Lower leg skin (tissue), 4 donors: ENCODE measurements around the gene WNT2. TPM values are rescaled to one million over a fixed set of nuclear protein-coding genes. Genes with fewer than 3 reads are reported as not detected.
A peak's percentile ranks its signal among the peaks of the same experiment; 100 is the strongest.

ENCODE experiments used
- DNase-seq, 2 donors: peaks; one replicate each; pipeline ENCODE4 v3.0.0-alpha.2; 2019; ENCODE audit warnings: low spot score in 2 of 2
- H3K4me3 ChIP-seq: fragments of 200-600 bp; sonication (generic); 2 replicates; pipeline ENCODE4 v1.5.1; 2017; ENCODE audit warnings: mild to moderate bottlenecking, low read depth; ENCODE audit not compliant: poor library complexity, severe bottlenecking
- POLR2A ChIP-seq, 2 donors: fragments of 450-650 bp; IDR thresholded peaks; one replicate each; pipeline ENCODE4 v1.6.1; 2016 to 2017; ENCODE audit warnings: antibody characterized with exemption in 2 of 2, mild to moderate bottlenecking in 1 of 2, moderate library complexity in 1 of 2
- WGBS, 2 donors: methylation state at CpG; one replicate each; pipeline ENCODE4 v1.1.5; 2018; 5-methylcytosine and 5-hydroxymethylcytosine counted together
- intact Hi-C: fragments of 100-400 bp; cut with DNase I; formaldehyde crosslinking; loops from one replicate; pipeline ENCODE4 v1.15.0; 2023; ENCODE audit warnings: low total_unique reads
- total RNA-seq, 4 donors: library from RNA; depleted of rRNA; stranded (reverse); fragments of >200 nt; gene quantifications; one replicate each; pipeline ENCODE4 v1.1.0, GENCODE V29; 2016
- TF ChIP-seq, protein P1 (sequence below), 3 donors: fragments of 450-650 bp; IDR thresholded peaks; one replicate each; pipeline ENCODE4 v1.5.1; 2016; ENCODE audit warnings: antibody characterized with exemption in 3 of 3, mild to moderate bottlenecking in 3 of 3, moderate library complexity in 2 of 3

WNT2 gene
- total RNA-seq, 4 donors from 2014 or later = 0.69 to 1.5 (median 1.1) TPM

GRCh38 chr7:117332031-117332430 lies 9.2 kb upstream of the WNT2 start:
- TF ChIP-seq POLR2A (IDR thresholded peaks at IDR 0.05) = no peak
- TF ChIP-seq, protein P1, sequence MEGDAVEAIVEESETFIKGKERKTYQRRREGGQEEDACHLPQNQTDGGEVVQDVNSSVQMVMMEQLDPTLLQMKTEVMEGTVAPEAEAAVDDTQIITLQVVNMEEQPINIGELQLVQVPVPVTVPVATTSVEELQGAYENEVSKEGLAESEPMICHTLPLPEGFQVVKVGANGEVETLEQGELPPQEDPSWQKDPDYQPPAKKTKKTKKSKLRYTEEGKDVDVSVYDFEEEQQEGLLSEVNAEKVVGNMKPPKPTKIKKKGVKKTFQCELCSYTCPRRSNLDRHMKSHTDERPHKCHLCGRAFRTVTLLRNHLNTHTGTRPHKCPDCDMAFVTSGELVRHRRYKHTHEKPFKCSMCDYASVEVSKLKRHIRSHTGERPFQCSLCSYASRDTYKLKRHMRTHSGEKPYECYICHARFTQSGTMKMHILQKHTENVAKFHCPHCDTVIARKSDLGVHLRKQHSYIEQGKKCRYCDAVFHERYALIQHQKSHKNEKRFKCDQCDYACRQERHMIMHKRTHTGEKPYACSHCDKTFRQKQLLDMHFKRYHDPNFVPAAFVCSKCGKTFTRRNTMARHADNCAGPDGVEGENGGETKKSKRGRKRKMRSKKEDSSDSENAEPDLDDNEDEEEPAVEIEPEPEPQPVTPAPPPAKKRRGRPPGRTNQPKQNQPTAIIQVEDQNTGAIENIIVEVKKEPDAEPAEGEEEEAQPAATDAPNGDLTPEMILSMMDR (IDR thresholded peaks at IDR 0.05) = no peak
- no peak overlapping the region for H3K4me3 ChIP-seq
- no peak for DNase-seq
- intact Hi-C loops = no loop called here

GRCh38 chr7:117325836-117326235 lies 3.0 kb upstream of the WNT2 start:
- TF ChIP-seq, protein P1 (IDR thresholded peaks at IDR 0.05) = no peak
- TF ChIP-seq POLR2A (IDR thresholded peaks at IDR 0.05) = no peak
- intact Hi-C loops = no loop called here
- 73 to 82% methylated on average over 1 of the region's 1 CpG for WGBS, 2 donors
- no peak for DNase-seq
- no peak overlapping the region for H3K4me3 ChIP-seq

DNA sequence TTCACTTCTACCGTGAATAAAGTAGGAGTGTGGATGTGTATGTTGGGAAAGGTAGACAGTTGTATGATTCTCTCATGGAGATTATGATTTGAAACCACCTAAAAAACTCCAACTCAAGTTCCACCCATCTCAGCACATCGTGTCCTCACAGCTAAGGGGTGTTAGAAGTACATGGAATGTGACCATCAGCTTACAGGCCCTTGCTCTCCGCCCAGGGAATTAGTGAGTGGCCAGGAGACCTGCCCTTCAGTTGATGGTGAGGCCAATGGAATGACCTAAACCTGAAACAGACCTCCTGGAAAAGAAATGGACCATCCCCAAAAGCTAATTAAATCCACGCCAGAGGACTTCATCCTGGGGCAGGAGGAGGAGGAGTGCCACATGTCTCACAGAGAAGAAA lies 2.1 kb upstream of the WNT2 start:
- no peak for DNase-seq
- no peak overlapping the region for H3K4me3 ChIP-seq
- intact Hi-C loops = no loop called here
- 40 to 51% methylated on average over 4 of the region's 4 CpGs for WGBS, 2 donors
- no peak for TF ChIP-seq POLR2A (IDR thresholded peaks at IDR 0.05)
- TF ChIP-seq, protein P1 (IDR thresholded peaks at IDR 0.05) = no peak

DNA sequence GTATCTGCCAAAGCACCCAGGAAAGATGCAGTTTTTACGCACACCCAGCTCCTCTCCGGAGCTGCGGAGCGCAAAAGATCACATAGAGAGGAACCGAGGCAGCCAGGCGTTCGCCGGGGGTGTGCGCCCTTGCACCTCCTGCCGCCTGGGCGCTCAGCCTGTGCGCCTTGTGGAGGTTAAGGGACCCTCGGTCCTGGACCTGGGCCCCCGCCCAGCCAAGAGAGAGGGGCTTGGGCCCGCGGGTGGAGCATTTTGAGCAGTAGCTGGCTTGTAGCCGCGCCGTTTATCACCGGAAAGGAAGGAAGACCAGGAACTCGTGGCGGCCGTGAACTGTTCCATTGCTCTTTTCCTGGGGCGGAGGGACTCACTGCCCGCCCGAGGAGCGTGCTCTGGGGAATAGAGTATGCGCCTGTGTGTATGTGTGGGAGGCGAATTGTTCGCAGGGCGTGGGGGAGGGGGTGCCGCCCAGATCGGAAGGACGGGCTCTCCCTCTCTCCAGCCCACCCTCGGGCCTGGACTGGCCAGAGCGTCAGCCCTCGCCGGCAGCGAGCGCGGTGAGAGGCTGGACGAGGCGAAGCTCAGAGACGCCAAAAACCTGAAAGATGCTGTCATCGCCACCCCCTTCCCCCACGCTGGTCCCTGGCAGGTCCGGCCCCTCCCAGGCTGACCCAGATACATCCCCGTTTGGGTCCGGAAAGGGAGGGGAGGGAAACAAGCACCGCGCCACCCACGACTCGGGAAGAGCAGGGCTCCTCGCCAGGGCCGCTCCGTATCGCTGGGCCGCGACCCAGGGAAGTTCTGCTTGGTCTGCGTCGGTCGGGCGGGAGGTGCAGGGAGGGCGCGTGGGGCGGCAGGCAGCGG lies 1.2 kb upstream of the WNT2 start:
- peak overlapping the region; percentile 7 for H3K4me3 ChIP-seq
- intact Hi-C loops = no loop called here
- TF ChIP-seq POLR2A (IDR thresholded peaks at IDR 0.05) = no peak
- TF ChIP-seq, protein P1 (IDR thresholded peaks at IDR 0.05) = no peak
- 2% methylated on average over 40 to 65 of the region's 67 CpGs for WGBS, 2 donors
- DNase-seq = no peak

DNA sequence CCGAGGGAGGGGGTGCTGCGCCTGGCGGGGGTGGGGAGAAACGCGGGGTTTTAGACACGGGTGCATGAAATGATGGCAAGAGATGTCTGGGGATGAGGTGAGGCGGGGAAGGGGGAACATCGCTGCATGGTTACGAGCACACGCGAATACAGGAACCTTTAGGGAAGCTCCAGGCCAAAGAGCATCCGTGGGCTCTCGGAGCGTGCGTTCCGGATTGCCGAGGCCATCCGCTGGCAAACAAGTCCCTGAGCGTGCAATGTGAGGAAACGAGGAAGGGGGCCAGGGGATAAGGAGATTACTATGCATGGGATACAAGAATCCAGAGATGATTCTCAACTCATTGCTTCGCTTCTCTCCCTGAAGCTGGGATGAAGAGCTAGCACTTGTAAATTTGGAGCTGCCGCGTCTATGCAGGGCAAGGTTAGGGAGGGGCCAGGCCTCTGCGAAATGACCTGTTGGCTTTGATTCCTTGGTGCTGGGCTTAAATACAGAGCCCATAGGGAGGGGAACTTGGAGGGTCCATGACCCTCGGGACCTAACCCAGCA lies 520 bp upstream of the WNT2 start:
- 1 to 2% methylated on average over 22 to 25 of the region's 25 CpGs for WGBS, 2 donors
- no peak for DNase-seq
- intact Hi-C loops = no loop called here
- H3K4me3 ChIP-seq = peak overlapping the region; percentile 13
- TF ChIP-seq POLR2A (IDR thresholded peaks at IDR 0.05) = no peak
- TF ChIP-seq, protein P1 (IDR thresholded peaks at IDR 0.05) = no peak
